Measurements from ENCODE around the gene ANXA11. TPM values are rescaled to one million over a fixed set of nuclear protein-coding genes. Genes with fewer than 3 reads are reported as not detected.

Gene ANXA11
- total and polyA plus RNA-seq, 2 of the 8 experiments (the other 6 are each of a cell fraction or from before 2014, with no cell fraction given), result 40.5 to 84.9 TPM

GRCh38 chr10:80118669-80119068 lies 86.7 kb downstream of the ANXA11 start:
- H3K18ac ChIP-seq (ENCODE audit: extremely low read depth, low read length), result no peak overlapping the region
- ChIA-PET POLR2A (ENCODE audit: partially characterized antibody) (no interaction called here), CTCF (ENCODE audit: partially characterized antibody) (interaction anchor here (0.6 to 4.0 kb wide), 10 partner anchors 12 to 627 kb away, joined by 3 to 19 read pairs (median 3); partner anchors contain the start of gene PLAC9)
- H4K20me1 ChIP-seq (replicated peaks in 1 of 2; ENCODE audit: control insufficient read depth in 1 of 2, insufficient read depth in 2 of 2, low read length in 2 of 2), result no peaks in the 10 kb centered on the region
- WGBS, 2 experiments (ENCODE audit: extremely low coverage in 1 of 2, insufficient coverage in 1 of 2, insufficient read length in 1 of 2, insufficient replicate concordance in 2 of 2, low coverage in 1 of 2, low lambda C conversion rate in 2 of 2, missing lambda C conversion rate in 1 of 2), result 81% methylated on average over 4 of the region's 4 CpGs; no CpG with 5 or more reads in 1 of the 2 experiments
- H3K36me3 ChIP-seq (ENCODE audit: control insufficient read depth in 2 of 4, insufficient read depth in 4 of 4, low read length in 3 of 4), result no peaks in the 10 kb centered on the region
- H3K9ac ChIP-seq (replicated peaks in 1 of 4; ENCODE audit: extremely low read depth in 1 of 4, low read depth in 3 of 4, low read length in 3 of 4), result no peak overlapping the region
- H3K23me2 ChIP-seq (ENCODE audit: low read depth, low read length), result no peaks in the 10 kb centered on the region
- no peak overlapping the region for H2BK12ac ChIP-seq (ENCODE audit: low read depth, low read length)
- H2BK5ac ChIP-seq (ENCODE audit: low read depth, low read length), result no peak overlapping the region
- no peak overlapping the region for H4K91ac ChIP-seq (replicated peaks; ENCODE audit: insufficient read length, low read length)
- H2BK20ac ChIP-seq (ENCODE audit: low read length), result no peak overlapping the region
- H3K56ac ChIP-seq (replicated peaks; ENCODE audit: insufficient read length, low read depth, low read length), result no peak overlapping the region
- no peaks in the 10 kb centered on the region for H3K79me2 ChIP-seq (ENCODE audit: control insufficient read depth in 1 of 2, insufficient read depth in 2 of 2, low read length in 2 of 2)
- H3K4me3 ChIP-seq (ENCODE audit: extremely low read depth in 1 of 4, insufficient read depth in 2 of 4, low read depth in 3 of 4, low read length in 4 of 4), result no peak overlapping the region
- no peak overlapping the region for H4K8ac ChIP-seq (ENCODE audit: extremely low read depth, insufficient read depth, low read length)
- H3K14ac ChIP-seq (ENCODE audit: insufficient read length), result no peak overlapping the region
- no peak overlapping the region for H2AK5ac ChIP-seq (ENCODE audit: low read depth, low read length)
- no peak overlapping the region for H3K27ac ChIP-seq (ENCODE audit: low read depth, low read length)
- H3K4me1 ChIP-seq (replicated peaks in 1 of 4; ENCODE audit: control insufficient read depth in 3 of 4, insufficient read depth in 4 of 4, low read length in 3 of 4), result no peaks in the 10 kb centered on the region
- H2BK15ac ChIP-seq (ENCODE audit: low read length), result no peak overlapping the region
- no peak for FAIRE-seq
- H3K4ac ChIP-seq (replicated peaks; ENCODE audit: insufficient read length, low read depth, low read length), result no peak overlapping the region
- no peak overlapping the region for H3K4me2 ChIP-seq (ENCODE audit: insufficient read depth in 1 of 2, low read depth in 2 of 2, low read length in 2 of 2)
- no peak overlapping the region for H2BK120ac ChIP-seq (replicated peaks; ENCODE audit: low read depth, low read length)
- no peak overlapping the region for H2AFZ ChIP-seq (ENCODE audit: low read length)
- no peak overlapping the region for H4K5ac ChIP-seq (ENCODE audit: insufficient read length, low read depth, low read length)
- H3K9me3 ChIP-seq (ENCODE audit: insufficient read depth in 2 of 2, low read depth in 1 of 2, low read length in 1 of 2), result no peaks in the 10 kb centered on the region
- H3K79me1 ChIP-seq (ENCODE audit: low read depth, low read length), result no peaks in the 10 kb centered on the region
- no peak overlapping the region for H3K23ac ChIP-seq (ENCODE audit: insufficient read length)
- no peaks in the 10 kb centered on the region for H3K27me3 ChIP-seq (replicated peaks in 1 of 4; ENCODE audit: control insufficient read depth in 3 of 4, extremely low read depth in 1 of 4, insufficient read depth in 3 of 4, low read length in 3 of 4)
- no peak for DNase-seq (ENCODE audit: low read depth in 1 of 2, low spot score in 2 of 2)
- TF ChIP-seq SIRT6 (IDR thresholded peaks at IDR 0.05; ENCODE audit: low read length) (no peak), TAF1 (IDR thresholded peaks at IDR 0.05; ENCODE audit: low read depth, low read length) (no peak), POU5F1 (IDR thresholded peaks at IDR 0.05; ENCODE audit: low read depth, low read length) (no peak), NRF1 (IDR thresholded peaks at IDR 0.05; ENCODE audit: low read depth, low read length) (no peak), ASH2L (IDR thresholded peaks at IDR 0.05; ENCODE audit: low read length) (no peak), SUZ12 (IDR thresholded peaks at IDR 0.05; ENCODE audit: low read length) (no peak), CHD1 (IDR thresholded peaks at IDR 0.05; ENCODE audit: low read depth, low read length) (no peak), ZNF274 (IDR thresholded peaks at IDR 0.05; ENCODE audit: borderline replicate concordance, extremely low read depth, low read length) (no peak), YY1 (IDR thresholded peaks at IDR 0.05; ENCODE audit: low read depth, low read length) (no peak)
